ENCODE measurements around the gene CYP2J2. TPM values are rescaled to one million over a fixed set of nuclear protein-coding genes. Genes with fewer than 3 reads are reported as not detected.
"Not testable (repeated sequence)": the region's sequence is repeated elsewhere in the genome, so short reads cannot be mapped to it uniquely, and the experiment has no call there.

The CYP2J2 gene
- total RNA-seq, 1 experiment from 2014 or later, result 0.46 TPM

DNA sequence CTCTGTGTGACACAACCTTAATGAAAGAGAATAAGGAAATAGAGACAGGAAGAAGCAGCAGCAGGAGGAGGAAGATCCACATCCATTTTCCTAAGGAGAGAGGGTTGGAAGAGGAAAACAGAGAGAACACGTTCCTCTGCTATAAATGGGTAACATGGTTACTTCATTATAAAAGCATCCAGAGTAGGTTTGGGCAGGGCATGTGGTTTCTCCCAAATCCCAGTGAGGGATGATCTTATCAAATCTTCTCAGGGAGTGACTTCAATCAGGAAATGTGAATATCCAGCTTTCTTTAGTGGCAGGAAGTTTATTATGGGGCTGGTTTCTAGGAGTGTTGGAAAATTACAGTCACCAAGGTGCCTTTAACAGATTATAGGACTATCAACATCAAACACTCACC, 11.1 kb downstream of the CYP2J2 start:
- ChIA-PET POLR2A (no interaction called here), CTCF (no interaction called here)
- no peak overlapping the region for H3K27ac Mint-ChIP-seq
- no peak overlapping the region for H3K4me3 Mint-ChIP-seq
- TF ChIP-seq, protein P1, sequence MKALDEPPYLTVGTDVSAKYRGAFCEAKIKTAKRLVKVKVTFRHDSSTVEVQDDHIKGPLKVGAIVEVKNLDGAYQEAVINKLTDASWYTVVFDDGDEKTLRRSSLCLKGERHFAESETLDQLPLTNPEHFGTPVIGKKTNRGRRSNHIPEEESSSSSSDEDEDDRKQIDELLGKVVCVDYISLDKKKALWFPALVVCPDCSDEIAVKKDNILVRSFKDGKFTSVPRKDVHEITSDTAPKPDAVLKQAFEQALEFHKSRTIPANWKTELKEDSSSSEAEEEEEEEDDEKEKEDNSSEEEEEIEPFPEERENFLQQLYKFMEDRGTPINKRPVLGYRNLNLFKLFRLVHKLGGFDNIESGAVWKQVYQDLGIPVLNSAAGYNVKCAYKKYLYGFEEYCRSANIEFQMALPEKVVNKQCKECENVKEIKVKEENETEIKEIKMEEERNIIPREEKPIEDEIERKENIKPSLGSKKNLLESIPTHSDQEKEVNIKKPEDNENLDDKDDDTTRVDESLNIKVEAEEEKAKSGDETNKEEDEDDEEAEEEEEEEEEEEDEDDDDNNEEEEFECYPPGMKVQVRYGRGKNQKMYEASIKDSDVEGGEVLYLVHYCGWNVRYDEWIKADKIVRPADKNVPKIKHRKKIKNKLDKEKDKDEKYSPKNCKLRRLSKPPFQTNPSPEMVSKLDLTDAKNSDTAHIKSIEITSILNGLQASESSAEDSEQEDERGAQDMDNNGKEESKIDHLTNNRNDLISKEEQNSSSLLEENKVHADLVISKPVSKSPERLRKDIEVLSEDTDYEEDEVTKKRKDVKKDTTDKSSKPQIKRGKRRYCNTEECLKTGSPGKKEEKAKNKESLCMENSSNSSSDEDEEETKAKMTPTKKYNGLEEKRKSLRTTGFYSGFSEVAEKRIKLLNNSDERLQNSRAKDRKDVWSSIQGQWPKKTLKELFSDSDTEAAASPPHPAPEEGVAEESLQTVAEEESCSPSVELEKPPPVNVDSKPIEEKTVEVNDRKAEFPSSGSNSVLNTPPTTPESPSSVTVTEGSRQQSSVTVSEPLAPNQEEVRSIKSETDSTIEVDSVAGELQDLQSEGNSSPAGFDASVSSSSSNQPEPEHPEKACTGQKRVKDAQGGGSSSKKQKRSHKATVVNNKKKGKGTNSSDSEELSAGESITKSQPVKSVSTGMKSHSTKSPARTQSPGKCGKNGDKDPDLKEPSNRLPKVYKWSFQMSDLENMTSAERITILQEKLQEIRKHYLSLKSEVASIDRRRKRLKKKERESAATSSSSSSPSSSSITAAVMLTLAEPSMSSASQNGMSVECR (CRISPR knock-in tag; IDR thresholded peaks at IDR 0.05; ENCODE audit: borderline replicate concordance), result no peak
- no peak for TF ChIP-seq ATF1 (CRISPR knock-in tag; IDR thresholded peaks at IDR 0.05)
- TF ChIP-seq, protein P2, sequence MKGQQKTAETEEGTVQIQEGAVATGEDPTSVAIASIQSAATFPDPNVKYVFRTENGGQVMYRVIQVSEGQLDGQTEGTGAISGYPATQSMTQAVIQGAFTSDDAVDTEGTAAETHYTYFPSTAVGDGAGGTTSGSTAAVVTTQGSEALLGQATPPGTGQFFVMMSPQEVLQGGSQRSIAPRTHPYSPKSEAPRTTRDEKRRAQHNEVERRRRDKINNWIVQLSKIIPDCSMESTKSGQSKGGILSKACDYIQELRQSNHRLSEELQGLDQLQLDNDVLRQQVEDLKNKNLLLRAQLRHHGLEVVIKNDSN (CRISPR knock-in tag; IDR thresholded peaks at IDR 0.05), result no peak
- no peak for TF ChIP-seq GRHL2 (CRISPR knock-in tag; IDR thresholded peaks at IDR 0.05; ENCODE audit: insufficient replicate concordance, severe bottlenecking)
- TF ChIP-seq CBFB (CRISPR knock-in tag; IDR thresholded peaks at IDR 0.05; ENCODE audit: low read depth), result no peak
- no peak for TF ChIP-seq SOX15 (CRISPR knock-in tag; IDR thresholded peaks at IDR 0.05)
- TF ChIP-seq, protein P3, sequence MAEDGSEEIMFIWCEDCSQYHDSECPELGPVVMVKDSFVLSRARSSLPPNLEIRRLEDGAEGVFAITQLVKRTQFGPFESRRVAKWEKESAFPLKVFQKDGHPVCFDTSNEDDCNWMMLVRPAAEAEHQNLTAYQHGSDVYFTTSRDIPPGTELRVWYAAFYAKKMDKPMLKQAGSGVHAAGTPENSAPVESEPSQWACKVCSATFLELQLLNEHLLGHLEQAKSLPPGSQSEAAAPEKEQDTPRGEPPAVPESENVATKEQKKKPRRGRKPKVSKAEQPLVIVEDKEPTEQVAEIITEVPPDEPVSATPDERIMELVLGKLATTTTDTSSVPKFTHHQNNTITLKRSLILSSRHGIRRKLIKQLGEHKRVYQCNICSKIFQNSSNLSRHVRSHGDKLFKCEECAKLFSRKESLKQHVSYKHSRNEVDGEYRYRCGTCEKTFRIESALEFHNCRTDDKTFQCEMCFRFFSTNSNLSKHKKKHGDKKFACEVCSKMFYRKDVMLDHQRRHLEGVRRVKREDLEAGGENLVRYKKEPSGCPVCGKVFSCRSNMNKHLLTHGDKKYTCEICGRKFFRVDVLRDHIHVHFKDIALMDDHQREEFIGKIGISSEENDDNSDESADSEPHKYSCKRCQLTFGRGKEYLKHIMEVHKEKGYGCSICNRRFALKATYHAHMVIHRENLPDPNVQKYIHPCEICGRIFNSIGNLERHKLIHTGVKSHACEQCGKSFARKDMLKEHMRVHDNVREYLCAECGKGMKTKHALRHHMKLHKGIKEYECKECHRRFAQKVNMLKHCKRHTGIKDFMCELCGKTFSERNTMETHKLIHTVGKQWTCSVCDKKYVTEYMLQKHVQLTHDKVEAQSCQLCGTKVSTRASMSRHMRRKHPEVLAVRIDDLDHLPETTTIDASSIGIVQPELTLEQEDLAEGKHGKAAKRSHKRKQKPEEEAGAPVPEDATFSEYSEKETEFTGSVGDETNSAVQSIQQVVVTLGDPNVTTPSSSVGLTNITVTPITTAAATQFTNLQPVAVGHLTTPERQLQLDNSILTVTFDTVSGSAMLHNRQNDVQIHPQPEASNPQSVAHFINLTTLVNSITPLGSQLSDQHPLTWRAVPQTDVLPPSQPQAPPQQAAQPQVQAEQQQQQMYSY (CRISPR knock-in tag; IDR thresholded peaks at IDR 0.05), result no peak
- TF ChIP-seq, protein P4, sequence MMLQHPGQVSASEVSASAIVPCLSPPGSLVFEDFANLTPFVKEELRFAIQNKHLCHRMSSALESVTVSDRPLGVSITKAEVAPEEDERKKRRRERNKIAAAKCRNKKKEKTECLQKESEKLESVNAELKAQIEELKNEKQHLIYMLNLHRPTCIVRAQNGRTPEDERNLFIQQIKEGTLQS (CRISPR knock-in tag; conservative IDR thresholded peaks at IDR 0.05), result no peak
- TF ChIP-seq, protein P5, sequence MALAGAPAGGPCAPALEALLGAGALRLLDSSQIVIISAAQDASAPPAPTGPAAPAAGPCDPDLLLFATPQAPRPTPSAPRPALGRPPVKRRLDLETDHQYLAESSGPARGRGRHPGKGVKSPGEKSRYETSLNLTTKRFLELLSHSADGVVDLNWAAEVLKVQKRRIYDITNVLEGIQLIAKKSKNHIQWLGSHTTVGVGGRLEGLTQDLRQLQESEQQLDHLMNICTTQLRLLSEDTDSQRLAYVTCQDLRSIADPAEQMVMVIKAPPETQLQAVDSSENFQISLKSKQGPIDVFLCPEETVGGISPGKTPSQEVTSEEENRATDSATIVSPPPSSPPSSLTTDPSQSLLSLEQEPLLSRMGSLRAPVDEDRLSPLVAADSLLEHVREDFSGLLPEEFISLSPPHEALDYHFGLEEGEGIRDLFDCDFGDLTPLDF (CRISPR knock-in tag; IDR thresholded peaks at IDR 0.05), result no peak
- H3K36me3 Mint-ChIP-seq, result no peaks in the 10 kb centered on the region
- ATAC-seq (no peak), DNase-seq (ENCODE audit: low spot score) (no peak)
- no peaks in the 10 kb centered on the region for H3K4me1 Mint-ChIP-seq
- no peaks in the 10 kb centered on the region; the same call in 1 of the 2 replicates for H3K27me3 Mint-ChIP-seq (ENCODE audit: low read depth)
- H3K9me3 Mint-ChIP-seq, result peaks cover 4% of the 10 kb centered on the region; the same call in 1 of the 2 replicates

DNA sequence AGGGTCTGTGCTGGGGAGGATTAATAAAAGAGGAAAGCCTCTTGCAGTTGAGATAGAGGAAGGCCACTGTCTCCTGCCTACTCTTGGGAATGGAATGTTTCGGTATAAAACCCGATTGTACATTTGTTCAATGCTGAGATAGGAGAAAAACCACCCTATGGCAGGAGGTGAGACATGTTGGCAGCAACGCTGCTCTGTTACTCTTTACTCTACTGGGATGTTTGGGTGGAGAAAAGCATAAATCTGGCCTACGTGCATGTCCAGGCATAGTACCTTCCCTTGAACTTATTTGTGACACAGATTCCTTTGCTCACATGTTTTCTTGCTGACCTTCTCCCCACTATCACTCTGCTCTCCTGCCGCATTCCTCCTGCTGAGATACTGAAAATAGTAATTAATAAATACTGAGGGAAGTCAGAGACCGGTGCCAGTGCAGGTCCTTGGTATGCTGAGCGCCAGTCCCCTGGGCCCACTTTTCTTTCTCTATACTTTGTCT, 11.7 kb downstream of the CYP2J2 start:
- H3K4me3 Mint-ChIP-seq; POLR2A ChIA-PET; DNase-seq (ENCODE audit: low spot score); H3K27me3 Mint-ChIP-seq (ENCODE audit: low read depth); H3K4me1 Mint-ChIP-seq; H3K9me3 Mint-ChIP-seq; H3K36me3 Mint-ChIP-seq; CTCF ChIA-PET; ATAC-seq; H3K27ac Mint-ChIP-seq: not testable (repeated sequence)

DNA sequence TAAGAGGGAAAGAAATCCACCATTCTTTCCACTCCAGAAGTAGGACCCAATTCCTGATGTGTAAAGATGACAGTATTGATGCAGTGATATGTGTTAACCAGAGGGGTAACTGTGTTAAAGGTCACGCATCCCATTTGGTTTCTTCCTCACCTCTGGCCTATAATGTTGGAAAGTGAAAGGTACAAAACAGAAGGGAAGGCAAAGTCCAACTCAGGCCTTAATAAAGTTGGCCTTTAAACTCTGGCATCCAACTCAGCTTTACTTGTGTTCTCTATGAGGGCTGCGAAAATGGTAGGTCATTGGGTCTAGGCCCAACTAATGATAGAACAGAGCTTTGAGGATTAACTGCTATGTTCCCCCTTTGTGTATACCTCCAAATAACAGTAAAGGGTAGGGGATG, 17.9 kb downstream of the CYP2J2 start:
- ChIA-PET POLR2A (no interaction called here), CTCF (interaction anchor here (1.7 kb wide), 1 partner anchor 12 kb away, joined by 3 read pairs; no protein-coding TSS in a partner anchor)
- ATAC-seq (no peak), DNase-seq (ENCODE audit: low spot score) (no peak)
- no peak overlapping the region for H3K27ac Mint-ChIP-seq
- no peaks in the 10 kb centered on the region for H3K27me3 Mint-ChIP-seq (ENCODE audit: low read depth)
- H3K36me3 Mint-ChIP-seq, result no peaks in the 10 kb centered on the region
- peaks cover 7% of the 10 kb centered on the region for H3K4me1 Mint-ChIP-seq
- H3K4me3 Mint-ChIP-seq, result no peak overlapping the region
- H3K9me3 Mint-ChIP-seq, result no peaks in the 10 kb centered on the region
- TF ChIP-seq, protein P6, sequence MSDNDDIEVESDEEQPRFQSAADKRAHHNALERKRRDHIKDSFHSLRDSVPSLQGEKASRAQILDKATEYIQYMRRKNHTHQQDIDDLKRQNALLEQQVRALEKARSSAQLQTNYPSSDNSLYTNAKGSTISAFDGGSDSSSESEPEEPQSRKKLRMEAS (CRISPR knock-in tag; IDR thresholded peaks at IDR 0.05), result no peak
- TF ChIP-seq, protein P7, sequence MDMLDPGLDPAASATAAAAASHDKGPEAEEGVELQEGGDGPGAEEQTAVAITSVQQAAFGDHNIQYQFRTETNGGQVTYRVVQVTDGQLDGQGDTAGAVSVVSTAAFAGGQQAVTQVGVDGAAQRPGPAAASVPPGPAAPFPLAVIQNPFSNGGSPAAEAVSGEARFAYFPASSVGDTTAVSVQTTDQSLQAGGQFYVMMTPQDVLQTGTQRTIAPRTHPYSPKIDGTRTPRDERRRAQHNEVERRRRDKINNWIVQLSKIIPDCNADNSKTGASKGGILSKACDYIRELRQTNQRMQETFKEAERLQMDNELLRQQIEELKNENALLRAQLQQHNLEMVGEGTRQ (CRISPR knock-in tag; IDR thresholded peaks at IDR 0.05), result no peak
- TF ChIP-seq JUN (CRISPR knock-in tag; IDR thresholded peaks at IDR 0.05) (no peak), ZNF416 (CRISPR knock-in tag; IDR thresholded peaks at IDR 0.05) (no peak), NFE2L1 (CRISPR knock-in tag; IDR thresholded peaks at IDR 0.05) (no peak)
- TF ChIP-seq, protein P8, sequence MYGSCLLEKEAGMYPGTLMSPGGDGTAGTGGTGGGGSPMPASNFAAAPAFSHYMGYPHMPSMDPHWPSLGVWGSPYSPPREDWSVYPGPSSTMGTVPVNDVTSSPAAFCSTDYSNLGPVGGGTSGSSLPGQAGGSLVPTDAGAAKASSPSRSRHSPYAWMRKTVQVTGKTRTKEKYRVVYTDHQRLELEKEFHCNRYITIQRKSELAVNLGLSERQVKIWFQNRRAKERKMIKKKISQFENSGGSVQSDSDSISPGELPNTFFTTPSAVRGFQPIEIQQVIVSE (CRISPR knock-in tag; IDR thresholded peaks at IDR 0.05; ENCODE audit: borderline replicate concordance), result no peak
- TF ChIP-seq, protein P9, sequence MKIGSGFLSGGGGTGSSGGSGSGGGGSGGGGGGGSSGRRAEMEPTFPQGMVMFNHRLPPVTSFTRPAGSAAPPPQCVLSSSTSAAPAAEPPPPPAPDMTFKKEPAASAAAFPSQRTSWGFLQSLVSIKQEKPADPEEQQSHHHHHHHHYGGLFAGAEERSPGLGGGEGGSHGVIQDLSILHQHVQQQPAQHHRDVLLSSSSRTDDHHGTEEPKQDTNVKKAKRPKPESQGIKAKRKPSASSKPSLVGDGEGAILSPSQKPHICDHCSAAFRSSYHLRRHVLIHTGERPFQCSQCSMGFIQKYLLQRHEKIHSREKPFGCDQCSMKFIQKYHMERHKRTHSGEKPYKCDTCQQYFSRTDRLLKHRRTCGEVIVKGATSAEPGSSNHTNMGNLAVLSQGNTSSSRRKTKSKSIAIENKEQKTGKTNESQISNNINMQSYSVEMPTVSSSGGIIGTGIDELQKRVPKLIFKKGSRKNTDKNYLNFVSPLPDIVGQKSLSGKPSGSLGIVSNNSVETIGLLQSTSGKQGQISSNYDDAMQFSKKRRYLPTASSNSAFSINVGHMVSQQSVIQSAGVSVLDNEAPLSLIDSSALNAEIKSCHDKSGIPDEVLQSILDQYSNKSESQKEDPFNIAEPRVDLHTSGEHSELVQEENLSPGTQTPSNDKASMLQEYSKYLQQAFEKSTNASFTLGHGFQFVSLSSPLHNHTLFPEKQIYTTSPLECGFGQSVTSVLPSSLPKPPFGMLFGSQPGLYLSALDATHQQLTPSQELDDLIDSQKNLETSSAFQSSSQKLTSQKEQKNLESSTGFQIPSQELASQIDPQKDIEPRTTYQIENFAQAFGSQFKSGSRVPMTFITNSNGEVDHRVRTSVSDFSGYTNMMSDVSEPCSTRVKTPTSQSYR (CRISPR knock-in tag; IDR thresholded peaks at IDR 0.05), result no peak

Data from WTC11 (cell line).